Measurements from ENCODE around the gene MEAF6.

MEAF6 gene

GRCh38 chr1:37446874-37447273 lies 67.7 kb downstream of the MEAF6 start:
- no peak for DNase-seq

GRCh38 chr1:37442644-37443043 lies 71.9 kb downstream of the MEAF6 start:
- no peak for DNase-seq
